Measurements from ENCODE around the gene IDUA. TPM values are rescaled to one million over a fixed set of nuclear protein-coding genes. Genes with fewer than 3 reads are reported as not detected.

Gene IDUA
- total RNA-seq, 1 experiment from 2014 or later: 10.1 TPM

GRCh38 chr4:946103-946450 is 40.8 kb upstream of the IDUA start:
- Histone ChIP-seq H2AFZ (ENCODE audit: low read length) (no peak overlapping the region), H3K9ac (ENCODE audit: low read length) (no peak overlapping the region), H3K4me3 (ENCODE audit: low read length) (no peak overlapping the region), H3K79me2 (ENCODE audit: low read length) (no peaks in the 10 kb centered on the region), H3K27ac (ENCODE audit: low read length) (no peak overlapping the region), H3K9me2 (replicated peaks; ENCODE audit: low read length) (no peaks in the 10 kb centered on the region), H4K20me1 (ENCODE audit: low read length) (no peaks in the 10 kb centered on the region), H3K9me3 (ENCODE audit: low read length) (no peaks in the 10 kb centered on the region), H3K4me1 (ENCODE audit: insufficient read depth, low read length) (no peaks in the 10 kb centered on the region), H3K27me3 (ENCODE audit: low read length) (no peaks in the 10 kb centered on the region), H3F3A (ENCODE audit: low read length, unreplicated experiment) (no peaks in the 10 kb centered on the region), H3K4me2 (ENCODE audit: low read length) (no peak overlapping the region), H3K36me3 (ENCODE audit: low read depth, low read length) (no peaks in the 10 kb centered on the region)
- intact Hi-C loops (cut with micrococcal nuclease): no loop called here
- ATAC-seq (no peak), DNase-seq (no peak)
- TF ChIP-seq EZH2 (IDR thresholded peaks at IDR 0.05; ENCODE audit: low read length, unreplicated experiment) (no peak), EZH2phosphoT487 (IDR thresholded peaks at IDR 0.05; ENCODE audit: borderline replicate concordance, low read length) (no peak), CTCF (conservative IDR thresholded peaks at IDR 0.05; ENCODE audit: low read depth, low read length) (no peak)
- POLR2A ChIA-PET (ENCODE audit: unreplicated experiment): no interaction called here
- CTCF ChIA-PET: no interaction called here
- no TSS peak for BruUV-seq (replicated peaks)

- H3K9me3 ChIP-seq (ENCODE audit: low read length): no peaks in the 10 kb centered on the region
- H3K4me2 ChIP-seq (ENCODE audit: low read length): no peak overlapping the region
- no peak overlapping the region for H3K27ac ChIP-seq (ENCODE audit: low read length)
- CTCF ChIA-PET: no interaction called here
- no peaks in the 10 kb centered on the region for H3K9me2 ChIP-seq (replicated peaks; ENCODE audit: low read length)
- H3F3A ChIP-seq (ENCODE audit: low read length, unreplicated experiment): no peaks in the 10 kb centered on the region
- no peak overlapping the region for H3K9ac ChIP-seq (ENCODE audit: low read length)
- POLR2A ChIA-PET (ENCODE audit: unreplicated experiment): no interaction called here
- BruUV-seq (replicated peaks): no TSS peak
- H3K27me3 ChIP-seq (ENCODE audit: low read length): no peaks in the 10 kb centered on the region
- DNase-seq (no peak), ATAC-seq (no peak)
- H3K79me2 ChIP-seq (ENCODE audit: low read length): no peaks in the 10 kb centered on the region
- no peak overlapping the region for H2AFZ ChIP-seq (ENCODE audit: low read length)
- no peaks in the 10 kb centered on the region for H3K4me1 ChIP-seq (ENCODE audit: insufficient read depth, low read length)
- no peaks in the 10 kb centered on the region for H3K36me3 ChIP-seq (ENCODE audit: low read depth, low read length)
- no peak for TF ChIP-seq CTCF (conservative IDR thresholded peaks at IDR 0.05; ENCODE audit: low read depth, low read length)
- no peak for TF ChIP-seq EZH2phosphoT487 (IDR thresholded peaks at IDR 0.05; ENCODE audit: borderline replicate concordance, low read length)
- TF ChIP-seq EZH2 (IDR thresholded peaks at IDR 0.05; ENCODE audit: low read length, unreplicated experiment): no peak
- intact Hi-C loops (cut with micrococcal nuclease): no loop called here
- no peak overlapping the region for H3K4me3 ChIP-seq (ENCODE audit: low read length)
- no peaks in the 10 kb centered on the region for H4K20me1 ChIP-seq (ENCODE audit: low read length)
Observed at GRCh38 chr4:946517-947471, 40.0 kb upstream of the IDUA start.

GRCh38 chr4:947491-947971 is 39.3 kb upstream of the IDUA start:
- H3K4me2 ChIP-seq (ENCODE audit: low read length): no peak overlapping the region
- no peaks in the 10 kb centered on the region for H3K9me3 ChIP-seq (ENCODE audit: low read length)
- DNase-seq: no peak
- CTCF ChIA-PET: no interaction called here
- H3F3A ChIP-seq (ENCODE audit: low read length, unreplicated experiment): no peaks in the 10 kb centered on the region
- no TSS peak for BruUV-seq (replicated peaks)
- H3K27ac ChIP-seq (ENCODE audit: low read length): no peak overlapping the region
- H2AFZ ChIP-seq (ENCODE audit: low read length): no peak overlapping the region
- H3K79me2 ChIP-seq (ENCODE audit: low read length): no peaks in the 10 kb centered on the region
- H3K27me3 ChIP-seq (ENCODE audit: low read length): no peaks in the 10 kb centered on the region
- no peak for TF ChIP-seq EZH2 (IDR thresholded peaks at IDR 0.05; ENCODE audit: low read length, unreplicated experiment)
- no peak for TF ChIP-seq CTCF (conservative IDR thresholded peaks at IDR 0.05; ENCODE audit: low read depth, low read length)
- no peak for TF ChIP-seq EZH2phosphoT487 (IDR thresholded peaks at IDR 0.05; ENCODE audit: borderline replicate concordance, low read length)
- POLR2A ChIA-PET (ENCODE audit: unreplicated experiment): no interaction called here
- no peaks in the 10 kb centered on the region for H4K20me1 ChIP-seq (ENCODE audit: low read length)
- no peak for ATAC-seq
- no peaks in the 10 kb centered on the region for H3K36me3 ChIP-seq (ENCODE audit: low read depth, low read length)
- H3K4me1 ChIP-seq (ENCODE audit: insufficient read depth, low read length): no peaks in the 10 kb centered on the region
- intact Hi-C loops (cut with micrococcal nuclease): no loop called here
- no peaks in the 10 kb centered on the region for H3K9me2 ChIP-seq (replicated peaks; ENCODE audit: low read length)
- no peak overlapping the region for H3K4me3 ChIP-seq (ENCODE audit: low read length)
- no peak overlapping the region for H3K9ac ChIP-seq (ENCODE audit: low read length)
